Ishikawa (cell line): ENCODE measurements around the gene CARD11.

Experiments used
- CEBPB ChIP-seq: IDR thresholded peaks from 2 replicates; pipeline ENCODE4 v1.6.1; 2012
- CREB1 ChIP-seq: IDR thresholded peaks from 2 replicates; pipeline ENCODE4 v1.6.1; 2012; ENCODE audit warnings: low read depth
- EGR1 ChIP-seq: IDR thresholded peaks from 2 replicates; pipeline ENCODE4 v1.6.1; 2012
- FOXM1 ChIP-seq: IDR thresholded peaks from 2 replicates; pipeline ENCODE4 v1.6.1; 2012; ENCODE audit warnings: low read depth, borderline replicate concordance
- NFIC ChIP-seq: IDR thresholded peaks from 2 replicates; pipeline ENCODE4 v1.6.1; 2012
- RAD21 ChIP-seq: IDR thresholded peaks from 2 replicates; pipeline ENCODE4 v1.6.1; 2012; ENCODE audit warnings: low read depth
- TAF1 ChIP-seq: IDR thresholded peaks from 2 replicates; pipeline ENCODE4 v1.6.1; 2012; ENCODE audit warnings: low read depth, mild to moderate bottlenecking
- YY1 ChIP-seq: IDR thresholded peaks from 2 replicates; pipeline ENCODE4 v1.6.1; 2012; ENCODE audit warnings: low read depth
- ZBTB7A ChIP-seq: IDR thresholded peaks from 2 replicates; pipeline ENCODE4 v1.6.1; 2012; ENCODE audit warnings: low read depth
- TF ChIP-seq, protein P1 (sequence below): IDR thresholded peaks from 2 replicates; pipeline ENCODE4 v1.6.1; 2012

GRCh38 chr7:2975821-2976371 is 67.8 kb downstream of the CARD11 start:
- TF ChIP-seq ZBTB7A (no peak), NFIC (no peak), RAD21 (no peak), CEBPB (no peak), CREB1 (no peak), EGR1 (no peak), TAF1 (no peak), YY1 (no peak), FOXM1 (no peak)
- TF ChIP-seq, protein P1, sequence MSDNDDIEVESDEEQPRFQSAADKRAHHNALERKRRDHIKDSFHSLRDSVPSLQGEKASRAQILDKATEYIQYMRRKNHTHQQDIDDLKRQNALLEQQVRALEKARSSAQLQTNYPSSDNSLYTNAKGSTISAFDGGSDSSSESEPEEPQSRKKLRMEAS, result no peak
